Stimulated activated CD8-positive, alpha-beta memory T cell treated with anti-CD3 and anti-CD28 coated beads, Interleukin-7, amount 100 ng/mL, for 4 hours (primary cell): ENCODE results near the gene STARD6.
A peak's percentile ranks its signal among the peaks of the same experiment; 100 is the strongest.
"Not testable (repeated sequence)": the region's sequence is repeated elsewhere in the genome, so short reads cannot be mapped to it uniquely, and the experiment has no call there.

ENCODE experiments used
- DNase-seq, 2 donors: peaks; one replicate each; pipeline ENCODE4 v3.0.0-alpha.2; 2020; ENCODE audit warnings: low read depth in 2 of 2

The STARD6 gene, protein sequence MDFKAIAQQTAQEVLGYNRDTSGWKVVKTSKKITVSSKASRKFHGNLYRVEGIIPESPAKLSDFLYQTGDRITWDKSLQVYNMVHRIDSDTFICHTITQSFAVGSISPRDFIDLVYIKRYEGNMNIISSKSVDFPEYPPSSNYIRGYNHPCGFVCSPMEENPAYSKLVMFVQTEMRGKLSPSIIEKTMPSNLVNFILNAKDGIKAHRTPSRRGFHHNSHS

DNA sequence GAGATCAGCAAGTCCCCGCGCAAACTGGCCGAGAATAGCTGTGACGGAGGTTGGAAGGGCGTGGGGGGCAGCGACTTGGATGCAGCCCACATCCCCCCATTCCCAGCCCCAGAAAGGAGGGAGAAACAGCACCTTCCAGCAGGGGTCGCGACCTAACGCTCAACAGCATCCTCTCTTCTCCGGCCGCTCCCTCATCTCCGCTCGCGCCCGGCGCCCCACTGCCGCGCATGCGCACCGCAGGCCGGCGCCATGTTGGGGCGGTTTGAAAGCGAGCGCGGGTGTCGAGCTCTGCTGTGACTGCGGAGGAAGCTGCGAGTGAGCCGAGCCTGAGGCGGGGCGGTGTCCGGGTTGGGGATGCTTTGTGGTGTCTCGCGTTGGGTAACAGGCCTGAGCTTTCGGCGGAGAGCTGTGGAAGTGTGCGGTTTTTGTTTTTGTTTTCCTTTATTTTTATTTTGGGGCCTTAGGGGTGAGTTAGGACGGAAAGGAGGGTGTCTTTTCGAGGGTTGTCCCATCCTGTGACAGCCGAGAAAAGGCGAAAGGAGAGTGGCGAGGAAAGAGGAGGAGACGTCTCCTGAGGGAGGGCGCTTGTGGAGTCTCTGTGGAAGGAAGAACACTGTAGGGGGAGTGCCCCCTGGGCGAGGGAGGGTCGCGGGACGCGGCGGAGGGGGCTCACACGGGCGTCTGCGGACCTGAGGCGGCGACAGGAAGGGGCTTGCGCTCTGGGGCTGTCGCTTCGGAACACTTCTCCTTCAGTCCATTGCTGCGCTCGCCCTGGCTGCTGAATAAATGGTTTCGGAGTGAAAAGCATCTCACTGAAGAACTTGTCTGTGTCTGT lies at the start of gene STARD6, which contains the start of gene C18orf54:
TSS of gene STARD6 (minus strand) at position 199 of the 835 bp plus-strand sequence. CDS start 3,285 bp downstream, outside the sequence.
TSS of gene C18orf54 (plus strand) at position 247 of the 835 bp plus-strand sequence. CDS start 2,667 bp downstream, outside the sequence.
- DNase-seq: peak; percentile 75 to 86

DNA sequence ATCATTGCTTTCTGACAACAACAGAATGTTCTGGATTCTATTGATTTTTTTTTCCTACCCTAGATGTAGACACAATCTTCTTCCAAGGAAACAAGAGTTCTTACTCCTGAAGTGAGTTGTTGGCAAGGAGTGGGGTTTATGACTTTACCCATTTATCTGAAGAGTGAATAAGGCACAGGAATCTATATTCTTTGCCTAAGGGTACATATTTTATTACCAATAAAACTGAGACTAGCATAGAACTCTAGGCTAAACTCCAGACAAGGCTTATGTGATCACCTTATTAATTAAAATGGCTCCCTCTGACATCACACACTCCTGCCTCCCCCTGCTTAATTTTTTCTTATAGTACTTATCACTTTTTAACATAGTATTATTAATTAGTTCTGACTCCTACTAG lies 47.6 kb upstream of the STARD6 start:
- no peak for DNase-seq

DNA sequence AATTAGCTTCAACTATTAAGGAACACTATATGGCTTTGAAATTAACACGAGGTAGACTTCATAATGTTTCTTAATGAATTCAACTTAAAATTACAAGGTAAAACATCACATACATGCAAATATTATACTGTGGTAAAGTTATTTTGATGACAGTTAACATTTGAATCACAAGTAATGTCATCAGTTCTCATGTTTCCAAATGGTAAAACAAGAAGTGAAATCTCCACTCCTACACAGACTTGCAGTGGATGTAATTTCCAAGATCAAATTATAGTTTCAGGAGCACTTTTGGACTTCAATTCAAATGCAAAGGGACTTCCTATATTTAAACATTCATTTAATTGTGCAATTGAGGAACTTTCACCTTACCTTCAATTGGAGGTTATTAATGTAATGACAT lies 39.1 kb upstream of the STARD6 start:
- DNase-seq: no peak

DNA sequence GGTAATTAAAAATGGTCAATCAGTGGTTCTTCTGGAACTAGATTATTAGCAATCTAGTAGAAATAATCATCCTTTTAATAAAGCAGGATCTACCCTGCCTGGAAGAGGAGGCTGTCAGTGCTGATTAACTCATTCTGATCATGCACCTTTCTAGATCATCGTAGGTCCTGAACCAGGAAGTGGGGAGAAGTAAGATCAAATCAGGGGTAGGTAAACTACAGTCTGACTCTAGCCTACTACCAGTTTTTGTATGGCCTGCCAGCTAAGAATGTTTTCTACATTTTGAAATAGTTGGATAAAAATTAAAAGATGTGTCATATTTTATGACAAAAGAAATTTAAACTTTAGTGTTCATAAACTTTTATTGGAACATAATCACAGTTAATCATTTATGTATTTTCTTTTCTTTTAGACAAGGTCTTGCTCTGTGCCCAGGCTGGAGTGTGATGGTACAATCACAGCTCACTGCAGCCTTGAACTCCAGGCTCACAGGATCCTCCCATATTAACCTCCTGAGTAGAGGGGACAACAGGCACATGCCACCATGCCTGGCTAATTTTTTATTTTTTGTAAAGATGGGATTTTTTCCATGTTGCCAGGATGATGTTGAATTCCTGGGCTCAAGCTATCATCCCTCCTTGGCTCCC lies 36.1 kb upstream of the STARD6 start:
- no peak for DNase-seq

DNA sequence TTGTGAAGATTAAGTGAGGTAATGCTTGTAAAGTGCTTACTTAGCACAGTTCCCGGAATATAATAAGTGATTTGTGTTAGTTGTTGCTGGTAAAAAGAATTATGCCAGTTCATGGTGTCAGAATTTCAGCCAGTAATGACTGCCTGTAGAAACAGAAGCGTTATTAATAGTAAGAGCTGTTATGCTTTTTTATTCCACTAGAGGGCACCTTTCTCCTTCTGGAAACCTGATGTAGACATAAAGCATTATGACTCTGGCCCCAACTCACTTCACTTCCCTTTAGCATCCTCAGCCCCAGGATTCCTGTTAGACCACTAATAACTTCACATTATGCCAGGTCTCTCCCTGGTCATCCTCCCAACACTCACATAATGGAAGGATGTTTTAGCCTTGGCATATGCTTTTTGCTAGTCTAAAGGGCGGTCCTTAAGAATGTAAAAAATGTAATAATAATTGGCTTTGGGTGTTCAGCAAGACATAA lies 34.9 kb upstream of the STARD6 start:
- DNase-seq: no peak

DNA sequence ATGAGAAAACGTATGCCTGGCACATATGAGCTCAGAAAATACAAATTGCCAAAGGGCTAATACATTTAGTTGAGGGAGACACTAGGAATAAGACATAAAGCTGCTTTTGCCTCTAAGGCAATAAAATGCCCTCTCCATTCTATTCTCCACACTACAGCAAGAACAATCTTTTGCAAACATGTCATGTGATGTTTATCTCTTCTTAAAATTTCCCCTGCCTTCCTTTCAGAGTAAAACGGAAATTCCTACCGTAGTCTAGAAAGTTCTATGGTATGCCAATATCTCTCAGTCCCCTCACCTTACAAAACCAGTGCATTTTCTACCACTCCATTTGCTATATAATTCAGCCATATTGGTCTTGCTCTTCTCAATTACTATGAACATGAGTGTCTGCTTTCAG lies 33.2 kb upstream of the STARD6 start:
- no peak for DNase-seq

DNA sequence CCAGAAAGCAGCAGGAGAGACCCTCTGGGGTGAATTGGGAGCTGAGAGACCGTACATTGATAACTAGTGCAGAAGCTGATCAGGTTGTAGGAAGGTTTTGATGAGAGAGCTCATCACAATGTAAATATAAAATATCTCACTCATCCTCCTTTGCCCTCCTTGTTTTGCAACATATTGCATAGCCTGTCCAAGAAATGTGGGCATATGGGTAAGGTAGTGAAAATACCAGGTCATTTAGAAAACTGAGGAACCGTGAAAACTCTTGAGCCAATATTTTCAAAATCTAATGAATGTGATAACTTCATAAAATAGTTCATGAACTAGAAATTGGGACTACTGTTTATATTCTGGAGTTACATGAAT lies 31.5 kb upstream of the STARD6 start:
- no peak for DNase-seq

DNA sequence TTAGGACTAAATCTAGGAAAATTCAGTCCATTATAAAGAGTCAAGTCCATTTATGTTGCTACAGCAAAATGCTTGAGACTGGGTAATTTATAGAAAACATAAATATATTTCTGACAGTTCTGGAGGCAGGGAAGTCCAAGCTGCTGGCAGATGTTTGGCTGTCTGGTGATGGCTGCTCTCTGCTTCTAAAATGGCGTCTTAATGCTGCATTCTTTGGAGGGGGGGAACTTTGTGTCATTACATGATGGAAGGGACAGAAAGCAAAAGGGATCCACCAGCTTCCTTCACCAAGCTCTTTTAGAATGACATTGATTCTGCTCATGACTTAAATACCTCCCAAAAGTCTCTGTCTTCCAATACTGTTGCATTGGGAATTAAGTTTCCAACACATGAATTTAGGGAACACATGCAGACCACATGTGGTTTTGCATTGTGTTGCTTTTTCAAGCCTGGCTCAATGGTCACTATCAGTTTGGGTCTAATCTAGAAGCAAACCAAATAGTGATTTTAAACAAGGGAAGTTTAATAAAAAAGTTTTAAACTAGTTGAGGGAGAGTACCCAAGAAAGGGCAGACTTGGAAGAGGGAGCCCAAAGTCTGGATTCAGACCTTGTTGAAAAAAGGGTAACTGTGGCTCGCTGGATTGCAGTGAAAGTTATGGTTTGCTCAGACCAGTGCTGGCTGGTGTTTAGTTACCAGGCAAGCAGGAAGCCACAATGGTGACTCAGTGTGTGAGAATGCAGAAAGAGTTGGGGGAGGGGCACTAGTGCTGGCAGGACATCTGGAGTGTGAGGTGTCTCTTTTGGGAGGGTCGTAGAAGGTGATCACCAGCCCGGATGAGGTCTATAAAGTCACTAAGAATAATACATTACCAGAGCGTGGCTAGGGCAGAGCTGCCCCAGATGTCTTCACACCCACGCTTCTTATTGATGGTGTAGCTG lies 30.8 kb upstream of the STARD6 start:
- peak in 1 of 2 donors; percentile 5 for DNase-seq

DNA sequence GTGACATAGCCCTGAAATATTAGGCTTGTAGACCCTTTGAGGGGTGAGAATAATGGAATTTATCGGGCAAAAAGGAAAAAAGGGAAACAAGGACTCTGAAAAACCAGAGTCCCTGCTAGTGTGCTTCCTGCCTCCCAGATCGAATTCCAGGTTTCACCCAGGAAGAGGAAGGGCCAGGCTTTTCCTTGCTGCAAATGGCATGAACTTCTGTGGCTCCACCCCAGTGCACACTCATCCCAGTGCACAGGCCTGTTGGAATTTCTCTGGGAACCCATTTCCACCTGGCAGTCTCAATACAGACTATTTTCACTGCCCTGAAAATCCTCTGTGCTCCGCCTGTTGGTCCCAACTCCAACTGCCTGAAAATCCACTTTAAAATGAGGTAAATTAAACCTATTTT lies 30.0 kb upstream of the STARD6 start:
- no peak for DNase-seq

DNA sequence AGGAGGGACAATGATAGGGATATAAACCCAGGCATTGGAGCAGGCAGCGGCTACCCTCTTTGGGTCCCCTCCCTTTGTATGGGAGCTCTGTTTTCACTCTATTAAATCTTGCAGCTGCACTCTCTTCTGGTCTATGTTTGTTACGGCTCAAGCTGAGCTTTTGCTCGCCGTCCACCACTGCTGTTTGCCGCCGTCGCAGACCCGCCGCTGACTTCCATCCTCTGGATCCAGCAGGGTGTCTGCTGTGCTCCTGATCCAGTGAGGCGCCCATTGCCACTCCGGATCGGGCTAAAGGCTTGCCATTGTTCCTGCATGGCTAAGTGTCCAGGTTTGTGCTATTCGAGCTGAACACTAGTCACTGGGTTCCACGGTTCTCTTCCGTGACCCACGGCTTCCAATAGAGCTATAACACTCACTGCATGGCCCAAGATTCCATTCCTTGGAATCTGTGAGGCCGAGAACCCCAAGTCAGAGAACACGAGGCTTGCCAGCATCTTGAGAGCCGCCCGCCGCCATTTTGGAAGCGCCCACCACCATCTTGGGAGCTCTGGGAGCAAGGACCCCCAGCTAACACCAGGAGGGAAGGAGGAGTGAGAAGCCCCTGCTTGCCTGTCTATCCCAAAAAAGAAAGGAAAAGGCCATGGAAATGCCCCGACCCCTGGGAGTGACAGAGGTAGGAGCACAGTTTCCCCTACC lies 29.3 kb upstream of the STARD6 start:
- DNase-seq: not testable (repeated sequence)

DNA sequence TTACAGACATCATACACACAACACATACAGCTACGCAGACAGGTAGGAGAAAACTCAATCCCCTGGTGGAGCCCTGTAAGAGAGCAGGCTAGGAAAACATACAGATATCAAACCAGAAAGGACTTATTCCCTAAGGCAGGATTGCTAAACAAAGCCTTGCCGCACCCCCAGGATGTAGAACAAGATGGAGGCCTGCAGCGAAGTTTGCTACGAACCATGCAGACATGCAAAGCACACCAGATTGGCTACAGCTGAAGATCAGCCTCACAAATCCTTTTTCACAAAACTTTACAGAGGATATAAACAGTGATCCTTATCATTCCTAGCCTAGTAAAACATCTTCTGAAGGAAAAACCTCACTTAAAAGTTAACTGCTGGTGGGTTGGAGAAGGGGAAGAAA lies 28.4 kb upstream of the STARD6 start:
- no peak for DNase-seq

DNA sequence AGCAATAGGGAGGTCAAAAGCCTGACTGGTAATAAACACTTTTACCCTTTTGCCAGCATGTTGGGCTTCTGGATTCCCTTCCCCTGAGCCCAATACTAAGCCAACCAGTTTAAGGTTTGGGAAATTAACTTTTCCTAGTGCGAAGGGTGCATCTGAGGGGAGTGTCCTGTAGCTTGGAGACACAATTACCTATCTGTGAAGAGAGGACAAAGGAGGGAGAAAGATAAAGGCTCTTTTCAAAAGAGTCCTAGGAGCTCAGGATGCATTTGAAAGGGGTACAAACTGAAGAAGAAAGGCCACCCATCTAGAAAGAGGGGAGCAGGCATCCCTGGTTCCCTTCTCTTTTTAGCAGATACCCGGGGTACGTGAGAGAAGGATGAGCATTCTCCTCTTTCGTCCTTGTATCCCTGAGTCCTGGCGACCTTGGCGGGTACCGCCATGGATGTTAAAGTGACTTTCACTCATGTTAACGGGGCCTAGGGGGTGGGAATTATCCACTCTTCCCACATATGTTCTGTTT lies 25.1 kb upstream of the STARD6 start:
- DNase-seq: no peak

DNA sequence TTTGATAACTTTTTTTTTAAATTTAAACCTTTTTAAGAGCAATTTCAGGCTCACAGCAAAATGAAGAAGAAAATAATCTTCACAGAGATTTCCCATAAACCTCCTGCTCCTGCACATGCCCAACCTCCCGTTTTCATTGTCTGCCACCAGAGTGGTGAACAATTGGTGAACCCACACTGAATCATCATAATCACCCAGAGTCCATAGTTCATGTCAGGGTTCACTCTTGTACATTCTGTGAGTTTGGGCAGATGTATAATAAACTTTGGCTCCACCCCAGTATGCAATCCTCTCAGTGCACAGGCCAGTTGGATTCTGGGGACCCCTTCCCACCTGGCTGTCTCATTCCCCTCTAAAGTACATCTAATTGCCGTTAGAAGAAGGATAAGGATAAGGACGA lies 24.4 kb upstream of the STARD6 start:
- DNase-seq: no peak

DNA sequence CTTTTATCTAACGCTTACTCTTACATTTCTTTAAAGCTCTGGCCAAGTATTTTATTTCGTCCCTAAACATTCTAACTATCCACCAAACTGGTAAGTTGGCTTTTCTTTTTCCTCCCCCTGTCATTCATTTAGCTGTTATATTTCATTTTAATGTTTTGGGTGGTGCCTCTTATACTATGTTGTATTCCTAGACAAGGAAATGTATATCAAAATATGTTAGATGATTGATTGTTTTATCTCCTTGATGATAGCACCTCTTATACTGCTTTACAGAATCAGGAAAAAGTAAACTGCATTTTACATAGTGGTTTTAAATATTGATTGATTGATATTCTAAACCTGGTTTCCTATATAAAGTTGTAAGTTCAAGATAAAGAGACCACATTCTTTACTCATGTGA lies 24.0 kb upstream of the STARD6 start:
- no peak for DNase-seq

DNA sequence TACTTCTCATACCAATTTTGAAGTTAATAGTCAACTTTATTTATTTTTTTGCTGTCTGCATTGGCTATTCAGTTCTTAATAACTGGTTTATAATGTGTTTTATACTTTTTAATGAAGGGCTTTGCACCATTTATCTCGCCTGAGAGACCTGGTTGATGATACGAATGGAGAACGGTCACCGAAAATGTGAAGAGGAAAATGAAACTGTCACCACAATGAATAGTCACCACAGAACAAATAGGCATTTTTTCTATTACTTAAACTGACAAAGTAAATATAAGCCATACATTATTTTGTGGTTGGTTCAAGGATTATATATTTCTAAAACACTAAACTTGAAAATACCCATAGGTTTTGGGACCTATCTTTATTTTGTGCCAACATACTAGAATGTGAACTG lies 20.4 kb upstream of the STARD6 start:
- DNase-seq: no peak

DNA sequence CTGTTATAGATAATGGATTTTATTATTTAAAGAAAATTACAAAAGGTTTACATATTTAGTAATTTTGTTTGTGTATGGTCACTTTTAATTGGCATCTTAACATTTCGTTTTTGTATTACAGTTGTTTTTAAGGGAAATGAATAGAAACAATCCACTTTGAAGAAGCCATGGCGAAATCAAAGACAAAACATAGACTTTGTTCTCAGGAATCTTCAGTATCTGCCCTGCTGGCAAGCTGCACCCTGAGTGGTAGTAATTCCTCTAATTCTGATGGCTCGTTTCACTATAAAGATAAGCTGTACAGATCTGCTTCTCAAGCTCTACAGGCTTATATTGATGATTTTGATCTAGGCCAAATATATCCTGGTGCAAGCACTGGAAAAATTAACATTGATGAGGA lies 2.7 kb upstream of the STARD6 start:
- DNase-seq: no peak

DNA sequence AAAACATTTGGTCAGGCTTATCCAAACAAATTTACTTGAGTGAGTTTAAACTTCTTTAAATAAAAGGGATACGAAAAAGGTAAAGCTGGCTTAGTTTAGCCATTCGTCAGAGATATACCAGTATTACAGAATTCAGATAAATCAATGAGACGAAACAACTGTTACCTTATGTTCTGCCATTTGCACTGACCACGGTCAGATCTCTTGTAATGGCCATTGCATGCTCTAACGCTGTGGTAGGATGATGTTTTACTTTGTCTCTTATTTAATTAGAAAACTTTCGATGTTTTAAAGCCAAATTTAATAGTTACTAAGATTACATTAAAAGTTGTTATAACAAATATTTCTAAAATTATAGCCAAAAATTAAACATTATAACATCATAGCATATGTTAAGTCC lies 1.6 kb upstream of the STARD6 start:
- no peak for DNase-seq

DNA sequence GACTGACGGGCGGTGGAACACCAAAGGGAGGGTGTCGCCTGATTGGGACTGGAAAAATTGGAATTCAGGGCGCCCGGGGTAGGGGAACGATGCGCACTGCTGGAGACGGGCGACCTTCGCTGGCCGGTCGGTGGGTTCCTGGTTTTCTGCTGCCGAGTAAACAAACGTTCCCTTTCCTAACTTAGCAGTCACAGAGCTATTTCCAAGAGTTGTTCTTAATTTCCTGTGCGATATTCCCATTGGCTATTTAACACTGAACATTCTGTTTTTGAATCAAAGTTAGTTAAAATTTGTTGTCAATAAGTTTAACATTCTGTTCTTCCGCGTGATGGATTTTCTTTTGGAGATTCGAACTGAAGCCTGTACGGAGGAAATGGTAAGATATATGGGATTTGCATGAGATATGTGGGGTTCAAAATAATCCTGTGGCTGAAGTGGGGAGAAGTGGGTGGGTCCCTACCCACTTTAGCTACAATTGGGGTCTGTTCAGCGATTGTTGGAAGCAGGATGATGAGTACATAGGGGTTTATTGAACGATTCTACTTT lies 910 bp upstream of the STARD6 start:
- DNase-seq: peak in 1 of 2 donors; percentile 2

DNA sequence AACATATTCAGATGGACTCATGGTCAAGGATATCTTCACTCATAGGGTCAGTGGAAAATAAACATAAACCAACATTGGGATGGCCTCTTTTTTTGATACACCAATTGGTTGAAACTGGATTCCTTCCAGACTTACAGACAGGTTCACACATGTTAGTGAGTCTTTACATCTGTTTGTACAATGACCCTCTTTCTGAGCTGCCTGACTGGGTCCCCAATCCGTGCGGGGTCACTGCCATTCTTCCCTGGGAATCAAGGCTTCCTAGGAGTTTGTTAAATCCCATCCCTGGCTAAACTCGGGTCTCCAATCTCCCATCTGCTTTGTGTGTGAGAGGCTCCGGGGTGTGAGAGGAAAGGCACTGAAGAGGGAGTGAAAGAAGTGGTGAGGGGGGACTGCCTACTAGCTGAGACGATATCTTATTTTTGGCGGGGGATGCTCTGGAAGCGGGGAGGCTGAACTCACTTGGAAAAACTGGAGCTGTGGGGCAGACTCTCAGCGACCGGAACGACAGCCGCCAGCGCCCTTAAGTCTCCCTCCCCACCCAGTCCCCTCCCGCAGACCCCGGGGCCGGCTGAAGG lies 487 bp downstream of the STARD6 start:
- DNase-seq: no peak

DNA sequence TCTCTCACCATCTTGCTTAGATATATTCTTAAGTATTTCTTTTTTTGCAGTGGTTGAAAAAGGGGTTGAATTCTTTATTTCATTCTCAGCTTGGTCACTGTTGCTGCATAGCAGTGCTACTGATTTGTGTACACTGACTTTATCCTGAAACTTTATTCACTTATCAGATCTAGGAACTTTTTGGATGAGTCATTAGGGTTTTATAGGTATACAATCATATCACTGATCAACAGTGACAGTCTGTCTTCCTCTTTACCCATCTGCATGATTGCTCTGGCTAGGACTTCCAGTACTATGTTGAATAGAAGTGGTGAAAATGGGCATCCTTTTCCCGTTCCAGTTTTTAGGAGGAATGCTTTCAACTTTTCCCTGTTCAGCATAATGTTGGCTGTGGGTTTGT lies 6.5 kb downstream of the STARD6 start:
- no peak for DNase-seq
